HFFc6 (cell line): ENCODE measurements around the gene TRMT44. TPM values are rescaled to one million over a fixed set of nuclear protein-coding genes. Genes with fewer than 3 reads are reported as not detected.

Experiments
- DNase-seq: peaks from one replicate; pipeline ENCODE4 v3.0.0-alpha.2; 2018
- H3K27ac Mint-ChIP-seq: 2 replicates; pipeline ENCODE4 v1.8.0; 2020; ENCODE audit warnings: mild to moderate bottlenecking, mixed read lengths
- H3K27me3 Mint-ChIP-seq: 2 replicates; pipeline ENCODE4 v1.8.0; 2021; ENCODE audit warnings: mild to moderate bottlenecking, moderate library complexity, mixed read lengths; ENCODE audit not compliant: insufficient read depth
- H3K36me3 Mint-ChIP-seq: 2 replicates; pipeline ENCODE4 v1.8.0; 2021; ENCODE audit warnings: low read depth, mixed read lengths
- H3K4me1 Mint-ChIP-seq: 2 replicates; pipeline ENCODE4 v1.8.0; 2020; ENCODE audit warnings: low read depth, mixed read lengths
- H3K4me3 Mint-ChIP-seq: 2 replicates; pipeline ENCODE4 v1.8.0; 2020; ENCODE audit warnings: mild to moderate bottlenecking, moderate library complexity, mixed read lengths
- H3K9me3 Mint-ChIP-seq: 2 replicates; pipeline ENCODE4 v1.8.0; 2020; ENCODE audit warnings: mild to moderate bottlenecking, mixed read lengths
- total RNA-seq, 6 experiments: library from RNA; stranded (reverse); fragmentation: NEBNext Ultra II Directional; extraction: Animal tissue kit (Norgen Biotek cat#: 25700); gene quantifications; 2 replicates in 1 of 6; 3 replicates in 5 of 6; pipeline ENCODE4 v1.2.3, GENCODE V29; 2021
- TF ChIP-seq, protein P1 (sequence below): fragments of 200-600 bp; sonication (generic); IDR thresholded peaks from 2 replicates; pipeline ENCODE4 v1.5.0; 2021; ENCODE audit warnings: antibody characterized with exemption, mild to moderate bottlenecking

TRMT44 gene
- total RNA-seq, 6 experiments from 2014 or later: 8.8 to 10.7 (median 10.0) TPM

DNA sequence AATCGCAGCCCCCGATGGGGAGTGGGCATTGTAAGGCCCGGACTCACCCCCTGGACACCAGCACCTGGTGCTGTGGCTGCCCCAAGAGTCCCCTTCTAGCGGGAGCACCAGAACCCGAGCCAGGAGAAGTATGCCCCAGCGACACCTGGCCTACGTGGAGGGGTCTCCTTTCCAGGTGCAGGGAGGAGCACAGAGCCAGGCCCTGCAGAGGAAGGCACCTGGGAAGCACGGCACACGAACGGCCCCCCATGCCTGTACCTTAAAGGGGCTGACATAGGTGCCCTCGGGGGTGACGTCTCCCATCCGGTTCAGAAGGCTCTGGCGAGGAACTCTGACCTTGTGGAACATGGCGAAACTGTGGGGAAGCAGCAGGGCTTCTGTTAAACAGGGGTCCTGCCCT is 41.3 kb upstream of the TRMT44 start:
- Mint-ChIP-seq H3K4me3 (no peak overlapping the region), H3K27me3 (no peaks in the 10 kb centered on the region; the same call in none of the 2 replicates), H3K4me1 (peaks cover 24% of the 10 kb centered on the region), H3K36me3 (peaks cover 9% of the 10 kb centered on the region), H3K9me3 (no peaks in the 10 kb centered on the region), H3K27ac (no peak overlapping the region)
- no peak for DNase-seq
- TF ChIP-seq, protein P1, sequence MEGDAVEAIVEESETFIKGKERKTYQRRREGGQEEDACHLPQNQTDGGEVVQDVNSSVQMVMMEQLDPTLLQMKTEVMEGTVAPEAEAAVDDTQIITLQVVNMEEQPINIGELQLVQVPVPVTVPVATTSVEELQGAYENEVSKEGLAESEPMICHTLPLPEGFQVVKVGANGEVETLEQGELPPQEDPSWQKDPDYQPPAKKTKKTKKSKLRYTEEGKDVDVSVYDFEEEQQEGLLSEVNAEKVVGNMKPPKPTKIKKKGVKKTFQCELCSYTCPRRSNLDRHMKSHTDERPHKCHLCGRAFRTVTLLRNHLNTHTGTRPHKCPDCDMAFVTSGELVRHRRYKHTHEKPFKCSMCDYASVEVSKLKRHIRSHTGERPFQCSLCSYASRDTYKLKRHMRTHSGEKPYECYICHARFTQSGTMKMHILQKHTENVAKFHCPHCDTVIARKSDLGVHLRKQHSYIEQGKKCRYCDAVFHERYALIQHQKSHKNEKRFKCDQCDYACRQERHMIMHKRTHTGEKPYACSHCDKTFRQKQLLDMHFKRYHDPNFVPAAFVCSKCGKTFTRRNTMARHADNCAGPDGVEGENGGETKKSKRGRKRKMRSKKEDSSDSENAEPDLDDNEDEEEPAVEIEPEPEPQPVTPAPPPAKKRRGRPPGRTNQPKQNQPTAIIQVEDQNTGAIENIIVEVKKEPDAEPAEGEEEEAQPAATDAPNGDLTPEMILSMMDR: no peak

DNA sequence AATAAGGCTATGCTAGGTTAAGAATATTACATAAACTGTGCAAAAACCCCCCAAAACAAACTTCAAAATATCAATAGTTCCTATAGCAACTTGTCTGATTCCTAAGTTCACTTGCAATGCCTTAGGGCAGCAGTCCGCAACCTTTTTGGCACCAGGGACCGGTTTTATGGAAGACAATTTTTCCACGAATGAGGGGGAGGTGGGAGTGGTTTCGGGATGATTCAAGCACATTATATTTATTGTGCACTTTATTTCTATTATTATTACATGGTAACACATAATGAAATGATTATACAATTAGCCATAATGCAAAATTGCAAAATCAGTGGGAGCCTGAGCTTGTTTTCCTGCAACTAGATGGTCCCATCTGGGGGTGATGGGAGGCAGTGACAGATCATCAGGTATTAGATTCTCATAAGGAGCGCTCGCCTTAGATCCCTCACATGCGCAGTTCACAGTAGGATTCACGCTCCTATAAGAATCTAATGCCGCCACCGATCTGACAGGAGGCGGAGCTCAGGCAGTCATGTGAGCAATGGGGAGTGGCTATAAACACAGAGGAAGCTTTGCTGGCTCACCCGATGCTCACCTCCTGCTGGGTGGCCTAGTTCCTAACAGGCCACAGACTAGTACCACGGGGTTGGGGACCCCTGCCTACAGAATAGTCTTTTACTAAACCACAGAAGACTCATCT is 39.8 kb upstream of the TRMT44 start:
- Mint-ChIP-seq H3K4me3 (no peak overlapping the region), H3K27ac (no peak overlapping the region), H3K36me3 (peaks cover 20% of the 10 kb centered on the region), H3K9me3 (no peaks in the 10 kb centered on the region), H3K4me1 (peaks cover 16% of the 10 kb centered on the region), H3K27me3 (no peaks in the 10 kb centered on the region; the same call in none of the 2 replicates)
- TF ChIP-seq, protein P1: no peak; the same call in 1 of the 2 replicates
- peak; percentile 55 for DNase-seq

DNA sequence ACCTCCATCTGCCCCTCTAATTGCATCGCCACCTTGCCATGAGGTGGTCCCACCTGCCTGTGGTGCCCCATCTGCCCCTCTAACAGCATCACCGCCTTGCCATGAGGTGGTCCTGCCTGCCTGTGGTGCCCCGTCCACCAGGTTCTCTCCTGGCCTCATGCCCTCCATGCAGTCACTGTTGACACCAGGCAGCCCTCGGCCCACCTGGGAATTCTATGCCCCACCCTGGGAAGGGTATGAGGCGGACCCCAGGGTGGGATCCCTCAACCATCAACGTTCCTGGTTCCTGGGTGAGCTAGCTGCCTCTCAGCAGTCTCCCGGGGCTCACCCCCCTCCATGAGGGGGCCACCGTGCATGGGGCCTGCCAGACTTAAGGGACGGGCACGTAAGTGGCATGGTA is 38.9 kb upstream of the TRMT44 start:
- no peak overlapping the region for H3K4me3 Mint-ChIP-seq
- no peaks in the 10 kb centered on the region; the same call in none of the 2 replicates for H3K27me3 Mint-ChIP-seq
- no peaks in the 10 kb centered on the region for H3K9me3 Mint-ChIP-seq
- H3K4me1 Mint-ChIP-seq: peaks cover 16% of the 10 kb centered on the region
- TF ChIP-seq, protein P1: no peak
- H3K27ac Mint-ChIP-seq: no peak overlapping the region
- no peak for DNase-seq
- H3K36me3 Mint-ChIP-seq: peaks cover 27% of the 10 kb centered on the region

DNA sequence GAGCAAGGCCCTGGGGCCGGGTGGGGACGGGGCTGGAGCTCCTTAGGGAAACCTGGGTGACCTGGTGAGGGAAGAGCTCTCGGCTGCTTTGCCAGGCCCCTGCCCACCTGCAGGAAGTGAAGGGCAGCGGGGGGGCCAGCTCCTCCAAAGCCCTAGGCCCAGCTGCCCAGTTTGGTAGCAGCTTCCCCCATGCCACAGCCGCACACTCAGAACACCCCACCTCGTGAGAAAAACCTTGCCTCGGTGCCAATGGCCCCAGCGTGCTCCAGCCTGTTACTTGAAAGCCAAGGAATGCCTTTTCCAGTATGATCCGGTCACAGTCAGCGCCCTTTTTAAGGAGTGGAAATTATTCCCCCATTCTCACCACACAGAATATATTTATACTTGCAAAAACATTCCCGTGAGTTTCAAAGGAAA is 38.4 kb upstream of the TRMT44 start:
- peaks cover 27% of the 10 kb centered on the region for H3K36me3 Mint-ChIP-seq
- H3K4me1 Mint-ChIP-seq: peaks cover 16% of the 10 kb centered on the region
- no peak overlapping the region for H3K4me3 Mint-ChIP-seq
- no peaks in the 10 kb centered on the region; the same call in 1 of the 2 replicates for H3K27me3 Mint-ChIP-seq
- DNase-seq: no peak
- TF ChIP-seq, protein P1: no peak
- H3K27ac Mint-ChIP-seq: no peak overlapping the region
- no peaks in the 10 kb centered on the region for H3K9me3 Mint-ChIP-seq

DNA sequence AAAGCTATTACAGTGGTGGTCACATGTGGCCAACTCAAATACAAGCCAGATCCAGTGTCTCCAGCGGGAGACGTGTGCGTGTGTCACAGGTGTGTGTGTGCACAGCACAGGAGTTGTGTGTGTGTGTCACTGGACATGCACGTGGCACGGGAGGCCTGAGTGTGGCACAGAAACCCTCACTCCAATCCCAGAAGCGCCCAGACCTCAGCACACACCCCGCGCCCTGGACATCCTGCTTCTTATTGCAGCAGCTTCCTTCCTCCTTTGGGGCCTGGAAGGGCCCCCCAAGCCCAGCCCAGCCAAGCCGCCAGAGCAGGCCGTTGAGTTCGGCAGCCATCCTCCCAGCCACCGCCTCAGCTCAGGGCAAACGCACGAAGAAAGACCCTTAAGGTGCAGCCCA is 37.9 kb upstream of the TRMT44 start:
- Mint-ChIP-seq H3K36me3 (peaks cover 27% of the 10 kb centered on the region), H3K27ac (no peak overlapping the region), H3K4me1 (peaks cover 16% of the 10 kb centered on the region), H3K4me3 (no peak overlapping the region), H3K9me3 (no peaks in the 10 kb centered on the region), H3K27me3 (no peaks in the 10 kb centered on the region; the same call in 1 of the 2 replicates)
- TF ChIP-seq, protein P1: no peak
- no peak for DNase-seq
